Cerebellar nuclear complex (tissue), 1 donor: ENCODE measurements around the gene IRF8.

Experiments
- DNase-seq, 2 experiments: peaks; one replicate each; lab custom pipeline; 2025; lab: John Stamatoyannopoulos, UW

IRF8 gene

GRCh38 chr16:85913688-85914422, 14.9 kb downstream of the IRF8 start:
- DNase-seq = no peak

- no peak for DNase-seq
These were observed 15.4 kb downstream of the IRF8 start for GRCh38 chr16:85914423-85914794.

- no peak for DNase-seq
These were observed 16.3 kb downstream of the IRF8 start for GRCh38 chr16:85915125-85915845.

GRCh38 chr16:85916141-85916890, 17.4 kb downstream of the IRF8 start:
- no peak for DNase-seq

GRCh38 chr16:85917012-85917411, 18.1 kb downstream of the IRF8 start:
- DNase-seq = no peak

- DNase-seq = no peak
These were observed 19.0 kb downstream of the IRF8 start for GRCh38 chr16:85917959-85918358.

- DNase-seq = no peak
These were observed 19.5 kb downstream of the IRF8 start for GRCh38 chr16:85918436-85918835.

- DNase-seq = no peak
These were observed 20.6 kb downstream of the IRF8 start for GRCh38 chr16:85919271-85920267.

GRCh38 chr16:85921026-85921425, 22.1 kb downstream of the IRF8 start:
- no peak for DNase-seq

GRCh38 chr16:85923153-85924021, 24.4 kb downstream of the IRF8 start:
- no peak for DNase-seq

- DNase-seq = no peak
These were observed 25.7 kb downstream of the IRF8 start for GRCh38 chr16:85924675-85925074.

- no peak for DNase-seq
These were observed 27.4 kb downstream of the IRF8 start for GRCh38 chr16:85926370-85926769.

- DNase-seq = no peak
These were observed 28.4 kb downstream of the IRF8 start for GRCh38 chr16:85927371-85927770.

- no peak for DNase-seq
These were observed 29.0 kb downstream of the IRF8 start for GRCh38 chr16:85927959-85928358.

GRCh38 chr16:85928401-85928820, 29.4 kb downstream of the IRF8 start:
- no peak for DNase-seq

- DNase-seq = no peak
These were observed 30.3 kb downstream of the IRF8 start for GRCh38 chr16:85929259-85929721.

GRCh38 chr16:85930301-85930700, 31.3 kb downstream of the IRF8 start:
- DNase-seq = no peak

- no peak for DNase-seq
These were observed 32.8 kb downstream of the IRF8 start for GRCh38 chr16:85931596-85932402.

- no peak for DNase-seq
These were observed 35.2 kb downstream of the IRF8 start for GRCh38 chr16:85934210-85934609.
